Gastroesophageal sphincter (tissue), 4 donors: ENCODE results near the gene CBX8. TPM values are rescaled to one million over a fixed set of nuclear protein-coding genes. Genes with fewer than 3 reads are reported as not detected.

ENCODE experiments used
- ATAC-seq: fragments of 150-250 bp; one replicate; pipeline ENCODE4 v1.9.1; 2016; ENCODE audit warnings: mild to moderate bottlenecking, moderate library complexity
- H3K27ac ChIP-seq, 4 donors: fragments of 200-600 bp; sonication (generic) in 3 of 4; 1 replicate in 3 of 4; 2 replicates in 1 of 4; pipeline ENCODE4 v1.5.1; 2016 to 2019
- H3K27me3 ChIP-seq: fragments of 200-600 bp; sonication (generic); one replicate; pipeline ENCODE4 v1.5.1; 2019
- H3K36me3 ChIP-seq, 2 donors: fragments of 200-600 bp; sonication (generic); one replicate each; pipeline ENCODE4 v1.5.1; 2019; ENCODE audit warnings: control low read depth in 1 of 2
- H3K4me1 ChIP-seq, 3 donors: fragments of 200-600 bp; sonication (generic); 1 replicate in 2 of 3; 2 replicates in 1 of 3; pipeline ENCODE4 v1.5.1; 2016 to 2019; ENCODE audit warnings: control low read depth in 2 of 3
- H3K4me3 ChIP-seq, 2 donors: fragments of 200-600 bp; sonication (generic); one replicate each; pipeline ENCODE4 v1.5.1; 2019; ENCODE audit warnings: mild to moderate bottlenecking in 1 of 2, moderate library complexity in 1 of 2
- H3K9me3 ChIP-seq, 3 donors: fragments of 200-600 bp; sonication (generic); one replicate each; pipeline ENCODE4 v1.5.1; 2017 to 2019; ENCODE audit warnings: control low read depth in 2 of 3
- CTCF ChIP-seq, 4 experiments: fragments of 200-600 bp in 2 of 4; fragments of 450-650 bp in 2 of 4; sonication (generic) in 1 of 4; IDR thresholded peaks; one replicate each; pipeline ENCODE4 v1.5.1; 2017 to 2019; ENCODE audit warnings: antibody characterized with exemption in 4 of 4, mild to moderate bottlenecking in 2 of 4, moderate library complexity in 2 of 4
- EP300 ChIP-seq: sonication (generic); formaldehyde crosslinking; IDR thresholded peaks from one replicate; pipeline ENCODE4 v1.6.1; 2017; ENCODE audit warnings: antibody characterized with exemption, mild to moderate bottlenecking
- POLR2A ChIP-seq, 2 donors: fragments of 450-650 bp; IDR thresholded peaks; one replicate each; pipeline ENCODE4 v1.6.1; 2017; ENCODE audit warnings: antibody characterized with exemption in 2 of 2, mild to moderate bottlenecking in 2 of 2, moderate library complexity in 1 of 2
- POLR2AphosphoS5 ChIP-seq: sonication (generic); formaldehyde crosslinking; IDR thresholded peaks from one replicate; pipeline ENCODE4 v1.6.1; 2017; ENCODE audit warnings: antibody characterized with exemption
- WGBS, 2 donors: methylation state at CpG; one replicate each; pipeline ENCODE4 v1.1.5; 2018; ENCODE audit warnings: low coverage in 1 of 2; 5-methylcytosine and 5-hydroxymethylcytosine counted together
- total RNA-seq, 4 donors: library from RNA; depleted of rRNA; stranded (reverse); fragments of >200 nt; gene quantifications; one replicate each; pipeline ENCODE4 v1.1.0, GENCODE V29; 2016

The CBX8 gene
- total RNA-seq, 4 donors from 2014 or later: 0.40 to 10.6 (median 3.9) TPM

- Histone ChIP-seq H3K36me3 (peaks cover 0 to 12% of the 10 kb centered on the region in 2 donors), H3K27me3 (peaks cover 31% of the 10 kb centered on the region), H3K4me3 (no peak overlapping the region), H3K4me1 (peaks cover 5 to 39% (median 19%) of the 10 kb centered on the region in 3 donors), H3K27ac (no peak overlapping the region), H3K9me3 (no peaks in the 10 kb centered on the region)
- ATAC-seq: no peak
- WGBS, 2 donors: 73 to 83% methylated on average over 1 to 2 of the region's 2 CpGs
- TF ChIP-seq EP300 (no peak), POLR2A (IDR thresholded peaks at IDR 0.05) (no peak), POLR2AphosphoS5 (no peak), CTCF (IDR thresholded peaks at IDR 0.05) (no peak)
Observed at GRCh38 chr17:79829004-79829403, 32.1 kb upstream of the CBX8 start.

- WGBS, 2 donors: 84 to 85% methylated on average over 19 to 20 of the region's 26 CpGs
- no peaks in the 10 kb centered on the region for H3K9me3 ChIP-seq
Observed at GRCh38 chr17:79826841-79827578, 30.1 kb upstream of the CBX8 start.

GRCh38 chr17:79826204-79826680, 29.4 kb upstream of the CBX8 start:
- Histone ChIP-seq H3K9me3 (no peaks in the 10 kb centered on the region), H3K36me3 (no peaks in the 10 kb centered on the region), H3K27ac (no peak overlapping the region), H3K4me1 (peaks cover 0 to 13% (median under 1%) of the 10 kb centered on the region in 3 donors), H3K4me3 (no peak overlapping the region), H3K27me3 (peaks cover 31% of the 10 kb centered on the region)
- WGBS, 2 donors: 13 to 21% methylated on average over 8 to 10 of the region's 11 CpGs
- no peak for ATAC-seq
- TF ChIP-seq CTCF (IDR thresholded peaks at IDR 0.05) (no peak), EP300 (no peak), POLR2AphosphoS5 (no peak), POLR2A (IDR thresholded peaks at IDR 0.05) (no peak)

More at GRCh38 chr17:79826841-79827578, 30.1 kb upstream of the CBX8 start:
- ATAC-seq: no peak
- no peak overlapping the region for H3K4me3 ChIP-seq
- no peaks in the 10 kb centered on the region for H3K36me3 ChIP-seq
- H3K4me1 ChIP-seq: peaks cover 0 to 21% (median 9%) of the 10 kb centered on the region in 3 donors
- TF ChIP-seq EP300: no peak
- no peak overlapping the region for H3K27ac ChIP-seq
- peaks cover 31% of the 10 kb centered on the region for H3K27me3 ChIP-seq

GRCh38 chr17:79825580-79825921, 28.7 kb upstream of the CBX8 start:
- Histone ChIP-seq H3K27ac (no peak overlapping the region), H3K36me3 (no peaks in the 10 kb centered on the region), H3K9me3 (no peaks in the 10 kb centered on the region), H3K27me3 (peaks cover 31% of the 10 kb centered on the region), H3K4me3 (no peak overlapping the region), H3K4me1 (peaks cover 0 to 6% (median 0%) of the 10 kb centered on the region in 3 donors)
- TF ChIP-seq POLR2A (IDR thresholded peaks at IDR 0.05): no peak
- no peak for TF ChIP-seq POLR2AphosphoS5
- TF ChIP-seq EP300: no peak
- WGBS, 2 donors: 94 to 100% methylated on average over 1 to 4 of the region's 5 CpGs
- no peak for ATAC-seq

GRCh38 chr17:79824893-79825579, 28.2 kb upstream of the CBX8 start:
- 93 to 100% methylated on average over 3 to 6 of the region's 6 CpGs for WGBS, 2 donors
- Histone ChIP-seq H3K4me1 (peaks cover 0 to 6% (median 0%) of the 10 kb centered on the region in 3 donors), H3K27ac (no peak overlapping the region), H3K9me3 (no peaks in the 10 kb centered on the region), H3K4me3 (no peak overlapping the region), H3K36me3 (no peaks in the 10 kb centered on the region), H3K27me3 (peaks cover 31% of the 10 kb centered on the region)
- no peak for ATAC-seq
- TF ChIP-seq EP300 (no peak), CTCF (IDR thresholded peaks at IDR 0.05) (no peak), POLR2AphosphoS5 (no peak), POLR2A (IDR thresholded peaks at IDR 0.05) (no peak)
